ENCODE measurements around the gene PRR35. TPM values are rescaled to one million over a fixed set of nuclear protein-coding genes. Genes with fewer than 3 reads are reported as not detected.

PRR35 gene
- total RNA-seq, 2 donors from 2014 or later: not detected

- 62 to 79% methylated on average over 5 to 8 of the region's 11 CpGs for WGBS, 2 donors
- H3K27me3 ChIP-seq: no peaks in the 10 kb centered on the region
- H3K36me3 ChIP-seq (replicated peaks in 1 of 2; ENCODE audit: insufficient read depth in 1 of 2, low read depth in 2 of 2): no peaks in the 10 kb centered on the region
- ATAC-seq: no peak
- H3K4me1 ChIP-seq: peaks cover 34% of the 10 kb centered on the region
- H3K4me3 ChIP-seq: no peak overlapping the region
- no peak for DNase-seq
- TF ChIP-seq CTCF (IDR thresholded peaks at IDR 0.05) (no peak), POLR2A (IDR thresholded peaks at IDR 0.05) (no peak)
- intact Hi-C loops (cut with DNase I): no loop called here
- H3K9me3 ChIP-seq: no peaks in the 10 kb centered on the region
- peak overlapping the region in 1 of 4 donors; percentile 3 for H3K27ac ChIP-seq
Measured at GRCh38 chr16:568401-569258, 8.4 kb downstream of the PRR35 start.

- TF ChIP-seq POLR2A (IDR thresholded peaks at IDR 0.05) (no peak), CTCF (IDR thresholded peaks at IDR 0.05) (no peak)
- DNase-seq (peak; percentile 65 to 76 (median 70)), ATAC-seq (peak; percentile 87)
- H3K36me3 ChIP-seq (replicated peaks in 1 of 2; ENCODE audit: insufficient read depth in 1 of 2, low read depth in 2 of 2): peaks cover 0 to 6% of the 10 kb centered on the region in 2 donors
- intact Hi-C loops (cut with DNase I): no loop called here
- peak within 1 kb of the TSS in 3 of 4 donors; percentile 3 to 85 (median 77) for H3K27ac ChIP-seq
- no peaks in the 10 kb centered on the region for H3K27me3 ChIP-seq
- H3K4me3 ChIP-seq: peak within 1 kb of the TSS; percentile 66 to 96
- H3K9me3 ChIP-seq: no peaks in the 10 kb centered on the region
- peaks cover 34% of the 10 kb centered on the region for H3K4me1 ChIP-seq
- WGBS, 2 donors: 3 to 4% methylated on average over 11 to 34 of the region's 87 CpGs
Measured at GRCh38 chr16:569445-570254, 9.5 kb downstream of the PRR35 start, which contains the start of gene PIGQ. Gene PIGQ, plus strand, starts transcription at chr16:569968. Its CDS starts 4,107 bp downstream, at chr16:574075.

- Histone ChIP-seq H3K4me1 (peaks cover 24% of the 10 kb centered on the region), H3K9me3 (no peaks in the 10 kb centered on the region), H3K27ac (no peak overlapping the region), H3K36me3 (replicated peaks in 1 of 2; ENCODE audit: insufficient read depth in 1 of 2, low read depth in 2 of 2) (peaks cover 0 to 11% of the 10 kb centered on the region in 2 donors), H3K27me3 (no peaks in the 10 kb centered on the region), H3K4me3 (no peak overlapping the region)
- DNase-seq (no peak), ATAC-seq (no peak)
- intact Hi-C loops (cut with DNase I): no loop called here
- TF ChIP-seq CTCF (IDR thresholded peaks at IDR 0.05): no peak
- TF ChIP-seq POLR2A (IDR thresholded peaks at IDR 0.05): no peak
- 80 to 85% methylated on average over 13 to 24 of the region's 27 CpGs for WGBS, 2 donors
Measured at GRCh38 chr16:572865-573650, 12.9 kb downstream of the PRR35 start.

- WGBS, 2 donors: 94% methylated on average over 18 to 40 of the region's 46 CpGs
- Histone ChIP-seq H3K27ac (no peak overlapping the region), H3K27me3 (no peaks in the 10 kb centered on the region), H3K4me3 (no peak overlapping the region), H3K36me3 (replicated peaks in 1 of 2; ENCODE audit: insufficient read depth in 1 of 2, low read depth in 2 of 2) (peaks cover 0 to 11% of the 10 kb centered on the region in 2 donors), H3K9me3 (no peaks in the 10 kb centered on the region), H3K4me1 (peaks cover 21% of the 10 kb centered on the region)
- no peak for ATAC-seq
- intact Hi-C loops (cut with DNase I): no loop called here
- TF ChIP-seq CTCF (IDR thresholded peaks at IDR 0.05) (no peak), POLR2A (IDR thresholded peaks at IDR 0.05) (no peak)
- DNase-seq: no peak
Measured at GRCh38 chr16:574021-574760, 14.0 kb downstream of the PRR35 start.
